HL-60 (cell line): ENCODE measurements around the gene SMIM5.

Experiments used
- GABPA ChIP-seq: IDR thresholded peaks from 2 replicates; pipeline ENCODE4 v1.6.1; 2012; ENCODE audit warnings: low read depth
- POLR2AphosphoS5 ChIP-seq: IDR thresholded peaks from 2 replicates; pipeline ENCODE4 v1.6.1; 2012; ENCODE audit warnings: low read depth
- SPI1 ChIP-seq: IDR thresholded peaks from 2 replicates; pipeline ENCODE4 v1.6.1; 2012; ENCODE audit warnings: low read depth, mild to moderate bottlenecking, borderline replicate concordance
- TF ChIP-seq, protein P1 (sequence below): IDR thresholded peaks from 2 replicates; pipeline ENCODE4 v1.6.1; 2012; ENCODE audit warnings: low read depth; ENCODE audit not compliant: insufficient replicate concordance
- TF ChIP-seq, protein P2 (sequence below): IDR thresholded peaks from one replicate; pipeline ENCODE4 v1.5.1; 2011; ENCODE audit warnings: low read length, control low read depth, inconsistent platforms; ENCODE audit not compliant: insufficient read depth

DNA sequence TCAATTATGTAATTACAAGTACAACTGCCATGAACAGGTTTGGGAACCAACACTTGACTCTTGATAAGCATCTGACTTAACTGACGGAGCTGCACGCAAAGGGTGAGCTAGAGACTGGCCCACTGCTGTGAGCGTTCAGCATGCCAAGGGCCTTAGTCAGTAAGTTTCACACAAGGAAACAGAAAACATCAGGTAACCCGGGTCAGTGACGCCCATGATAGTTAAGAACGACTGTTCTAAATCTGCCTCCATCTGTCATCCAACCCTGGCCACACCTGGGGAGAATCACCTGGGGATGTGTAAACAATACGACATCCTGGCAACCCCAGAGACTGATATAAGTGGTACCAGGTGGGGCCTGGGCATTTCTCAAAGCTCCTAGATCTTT is 12.3 kb downstream of the SMIM5 start:
- TF ChIP-seq, protein P1, sequence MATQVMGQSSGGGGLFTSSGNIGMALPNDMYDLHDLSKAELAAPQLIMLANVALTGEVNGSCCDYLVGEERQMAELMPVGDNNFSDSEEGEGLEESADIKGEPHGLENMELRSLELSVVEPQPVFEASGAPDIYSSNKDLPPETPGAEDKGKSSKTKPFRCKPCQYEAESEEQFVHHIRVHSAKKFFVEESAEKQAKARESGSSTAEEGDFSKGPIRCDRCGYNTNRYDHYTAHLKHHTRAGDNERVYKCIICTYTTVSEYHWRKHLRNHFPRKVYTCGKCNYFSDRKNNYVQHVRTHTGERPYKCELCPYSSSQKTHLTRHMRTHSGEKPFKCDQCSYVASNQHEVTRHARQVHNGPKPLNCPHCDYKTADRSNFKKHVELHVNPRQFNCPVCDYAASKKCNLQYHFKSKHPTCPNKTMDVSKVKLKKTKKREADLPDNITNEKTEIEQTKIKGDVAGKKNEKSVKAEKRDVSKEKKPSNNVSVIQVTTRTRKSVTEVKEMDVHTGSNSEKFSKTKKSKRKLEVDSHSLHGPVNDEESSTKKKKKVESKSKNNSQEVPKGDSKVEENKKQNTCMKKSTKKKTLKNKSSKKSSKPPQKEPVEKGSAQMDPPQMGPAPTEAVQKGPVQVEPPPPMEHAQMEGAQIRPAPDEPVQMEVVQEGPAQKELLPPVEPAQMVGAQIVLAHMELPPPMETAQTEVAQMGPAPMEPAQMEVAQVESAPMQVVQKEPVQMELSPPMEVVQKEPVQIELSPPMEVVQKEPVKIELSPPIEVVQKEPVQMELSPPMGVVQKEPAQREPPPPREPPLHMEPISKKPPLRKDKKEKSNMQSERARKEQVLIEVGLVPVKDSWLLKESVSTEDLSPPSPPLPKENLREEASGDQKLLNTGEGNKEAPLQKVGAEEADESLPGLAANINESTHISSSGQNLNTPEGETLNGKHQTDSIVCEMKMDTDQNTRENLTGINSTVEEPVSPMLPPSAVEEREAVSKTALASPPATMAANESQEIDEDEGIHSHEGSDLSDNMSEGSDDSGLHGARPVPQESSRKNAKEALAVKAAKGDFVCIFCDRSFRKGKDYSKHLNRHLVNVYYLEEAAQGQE = no peak
- TF ChIP-seq, protein P2, sequence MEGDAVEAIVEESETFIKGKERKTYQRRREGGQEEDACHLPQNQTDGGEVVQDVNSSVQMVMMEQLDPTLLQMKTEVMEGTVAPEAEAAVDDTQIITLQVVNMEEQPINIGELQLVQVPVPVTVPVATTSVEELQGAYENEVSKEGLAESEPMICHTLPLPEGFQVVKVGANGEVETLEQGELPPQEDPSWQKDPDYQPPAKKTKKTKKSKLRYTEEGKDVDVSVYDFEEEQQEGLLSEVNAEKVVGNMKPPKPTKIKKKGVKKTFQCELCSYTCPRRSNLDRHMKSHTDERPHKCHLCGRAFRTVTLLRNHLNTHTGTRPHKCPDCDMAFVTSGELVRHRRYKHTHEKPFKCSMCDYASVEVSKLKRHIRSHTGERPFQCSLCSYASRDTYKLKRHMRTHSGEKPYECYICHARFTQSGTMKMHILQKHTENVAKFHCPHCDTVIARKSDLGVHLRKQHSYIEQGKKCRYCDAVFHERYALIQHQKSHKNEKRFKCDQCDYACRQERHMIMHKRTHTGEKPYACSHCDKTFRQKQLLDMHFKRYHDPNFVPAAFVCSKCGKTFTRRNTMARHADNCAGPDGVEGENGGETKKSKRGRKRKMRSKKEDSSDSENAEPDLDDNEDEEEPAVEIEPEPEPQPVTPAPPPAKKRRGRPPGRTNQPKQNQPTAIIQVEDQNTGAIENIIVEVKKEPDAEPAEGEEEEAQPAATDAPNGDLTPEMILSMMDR = no peak
- TF ChIP-seq POLR2AphosphoS5 = no peak
- no peak for TF ChIP-seq GABPA
- TF ChIP-seq SPI1 = no peak
